Activated T-cell treated with anti-CD3 and anti-CD28 coated beads for 4 hours (primary cell): ENCODE measurements around the gene MRPL38.

Source experiments
- DNase-seq: peaks from one replicate; pipeline ENCODE4 v3.0.0-alpha.2; 2020

MRPL38 gene

DNA sequence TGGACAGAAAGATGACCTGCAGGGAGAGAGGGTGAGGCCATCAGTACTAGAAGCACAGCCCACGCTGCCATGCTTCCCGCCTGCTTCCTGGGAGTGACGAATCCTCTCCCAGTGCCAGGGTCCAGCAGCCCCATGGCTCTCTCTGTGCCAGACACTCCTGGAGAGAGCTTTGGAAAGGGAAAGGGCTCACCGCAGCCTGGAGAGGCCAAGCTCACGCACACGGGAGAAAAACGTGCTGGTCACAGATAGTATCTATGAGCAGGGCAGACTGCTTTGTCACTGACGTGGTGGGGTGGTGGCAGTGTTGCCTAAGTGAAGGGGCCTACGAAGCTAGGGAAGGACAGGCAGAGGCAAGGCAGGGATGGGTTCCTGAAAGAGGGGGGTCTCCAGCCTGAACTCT, 55.0 kb downstream of the MRPL38 start:
- no peak for DNase-seq

- no peak for DNase-seq
Observed at GRCh38 chr17:75849279-75849646, 55.4 kb downstream of the MRPL38 start.
